ENCODE results near the gene PHF21B.

PHF21B gene

DNA sequence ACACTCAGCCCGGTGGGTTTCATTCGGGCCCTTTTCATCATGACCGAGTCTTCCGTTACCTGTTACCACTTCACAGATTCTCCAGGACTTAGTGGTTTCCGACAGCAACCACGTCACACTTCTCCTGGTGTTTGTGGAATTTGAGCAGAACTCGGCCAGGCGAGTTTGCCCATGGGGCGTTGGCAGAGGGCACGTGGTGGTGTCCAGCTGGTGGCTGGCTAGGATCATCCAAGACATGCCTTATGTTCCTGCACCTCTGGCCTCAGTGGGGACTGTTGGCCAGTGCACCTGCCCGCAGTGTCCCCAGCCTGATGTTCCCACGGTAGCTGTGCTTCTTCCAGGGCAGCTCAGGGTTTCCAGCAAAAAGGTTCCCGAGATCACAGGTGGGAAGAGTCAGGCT is 170.1 kb downstream of the PHF21B start:
- CTCF ChIA-PET = interaction anchor here (1.0 kb wide), 1 partner anchor 10 kb away, joined by 3 read pairs; no protein-coding TSS in a partner anchor
- POLR2A ChIA-PET = no interaction called here
- no peak for DNase-seq (ENCODE audit: extremely low spot score)
- TF ChIP-seq ELF4 (IDR thresholded peaks at IDR 0.05) = no peak
- no peak for TF ChIP-seq HDGF (IDR thresholded peaks at IDR 0.05; ENCODE audit: borderline replicate concordance)
- no peak for TF ChIP-seq FOXM1 (IDR thresholded peaks at IDR 0.05; ENCODE audit: borderline replicate concordance)
- no peak for TF ChIP-seq TARDBP (IDR thresholded peaks at IDR 0.05)
- TF ChIP-seq SP1 (IDR thresholded peaks at IDR 0.05) = no peak

DNA sequence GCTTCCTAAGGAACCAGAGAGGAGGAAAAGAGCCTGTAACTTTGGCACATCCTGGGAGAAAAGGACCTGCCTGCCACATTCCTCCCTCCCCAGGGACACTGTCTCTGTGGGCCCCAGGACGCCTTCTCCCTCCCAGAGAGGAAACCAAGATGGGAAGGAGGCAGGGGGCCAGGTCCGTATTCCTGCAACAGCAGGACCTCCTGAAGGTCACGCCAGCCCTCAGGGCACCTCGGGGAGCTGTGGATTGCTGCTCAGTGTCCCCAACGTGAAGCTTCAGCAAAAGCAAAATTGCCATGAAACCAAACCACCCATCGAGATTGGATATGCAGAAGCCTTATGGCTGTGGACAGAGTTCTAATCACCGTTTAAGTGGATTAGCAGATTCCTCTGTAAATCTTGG is 170.7 kb downstream of the PHF21B start:
- POLR2A ChIA-PET = no interaction called here
- CTCF ChIA-PET = no interaction called here
- TF ChIP-seq SP1 (IDR thresholded peaks at IDR 0.05) = no peak
- no peak for TF ChIP-seq HDGF (IDR thresholded peaks at IDR 0.05; ENCODE audit: borderline replicate concordance)
- no peak for TF ChIP-seq ARNT (IDR thresholded peaks at IDR 0.05)
- no peak for TF ChIP-seq LEF1 (IDR thresholded peaks at IDR 0.05; ENCODE audit: borderline replicate concordance)
- no peak for TF ChIP-seq L3MBTL2 (conservative IDR thresholded peaks at IDR 0.05)
- no peak for TF ChIP-seq TARDBP (IDR thresholded peaks at IDR 0.05)
- no peak for TF ChIP-seq BHLHE40 (IDR thresholded peaks at IDR 0.05; ENCODE audit: borderline replicate concordance)
- TF ChIP-seq FOXM1 (IDR thresholded peaks at IDR 0.05; ENCODE audit: borderline replicate concordance) = no peak
- no peak for TF ChIP-seq FOXA1 (IDR thresholded peaks at IDR 0.05)
- DNase-seq (ENCODE audit: extremely low spot score) = no peak

DNA sequence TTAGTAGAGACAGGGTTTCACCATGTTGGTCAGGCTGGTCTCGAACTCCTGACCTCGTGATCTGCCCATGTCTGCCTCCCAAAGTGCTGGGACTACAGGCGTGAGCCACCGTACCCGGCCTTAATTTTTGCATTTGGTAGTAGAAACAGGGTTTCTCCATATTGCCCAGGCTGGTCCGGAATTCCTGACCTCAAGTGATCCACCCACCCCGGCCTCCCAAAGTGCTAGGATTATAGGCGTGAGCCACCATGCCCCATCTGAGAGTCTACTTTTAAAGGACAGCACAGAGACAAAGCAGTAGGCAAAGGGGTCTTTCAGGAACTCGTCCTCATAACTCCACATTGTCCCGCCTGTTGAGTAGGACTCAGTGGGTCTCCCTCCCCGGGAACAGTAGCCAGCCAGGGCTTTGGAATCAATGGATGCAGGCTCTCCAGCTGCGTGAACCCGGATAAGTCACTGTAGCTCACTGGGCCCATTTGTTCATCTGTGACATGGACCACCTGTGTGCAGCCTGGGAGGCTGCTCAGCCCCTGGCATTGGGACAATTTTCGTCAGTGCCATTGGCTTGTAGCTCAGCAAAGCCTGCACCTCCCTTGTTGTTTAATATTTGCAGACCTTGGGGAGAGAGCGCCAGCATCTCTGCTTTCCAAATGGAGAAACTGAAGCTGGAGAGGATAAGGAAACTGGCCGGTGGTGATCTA is 171.3 kb downstream of the PHF21B start:
- DNase-seq (ENCODE audit: extremely low spot score) = no peak
- POLR2A ChIA-PET = no interaction called here
- CTCF ChIA-PET = no interaction called here
- TF ChIP-seq FOXK2 (IDR thresholded peaks at IDR 0.05) (no peak), L3MBTL2 (conservative IDR thresholded peaks at IDR 0.05) (no peak), ARNT (IDR thresholded peaks at IDR 0.05) (no peak), ZNF384 (IDR thresholded peaks at IDR 0.05) (no peak), SUZ12 (IDR thresholded peaks at IDR 0.05) (no peak), TARDBP (IDR thresholded peaks at IDR 0.05) (no peak), FOXA1 (IDR thresholded peaks at IDR 0.05) (no peak), SP1 (IDR thresholded peaks at IDR 0.05) (no peak), HDGF (IDR thresholded peaks at IDR 0.05; ENCODE audit: borderline replicate concordance) (no peak), FOXM1 (IDR thresholded peaks at IDR 0.05; ENCODE audit: borderline replicate concordance) (no peak), LEF1 (IDR thresholded peaks at IDR 0.05; ENCODE audit: borderline replicate concordance) (no peak), CTBP1 (IDR thresholded peaks at IDR 0.05; ENCODE audit: borderline replicate concordance) (no peak), BHLHE40 (IDR thresholded peaks at IDR 0.05; ENCODE audit: borderline replicate concordance) (no peak)
- TF ChIP-seq, protein P1, sequence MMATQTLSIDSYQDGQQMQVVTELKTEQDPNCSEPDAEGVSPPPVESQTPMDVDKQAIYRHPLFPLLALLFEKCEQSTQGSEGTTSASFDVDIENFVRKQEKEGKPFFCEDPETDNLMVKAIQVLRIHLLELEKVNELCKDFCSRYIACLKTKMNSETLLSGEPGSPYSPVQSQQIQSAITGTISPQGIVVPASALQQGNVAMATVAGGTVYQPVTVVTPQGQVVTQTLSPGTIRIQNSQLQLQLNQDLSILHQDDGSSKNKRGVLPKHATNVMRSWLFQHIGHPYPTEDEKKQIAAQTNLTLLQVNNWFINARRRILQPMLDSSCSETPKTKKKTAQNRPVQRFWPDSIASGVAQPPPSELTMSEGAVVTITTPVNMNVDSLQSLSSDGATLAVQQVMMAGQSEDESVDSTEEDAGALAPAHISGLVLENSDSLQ (IDR thresholded peaks at IDR 0.05) = no peak

DNA sequence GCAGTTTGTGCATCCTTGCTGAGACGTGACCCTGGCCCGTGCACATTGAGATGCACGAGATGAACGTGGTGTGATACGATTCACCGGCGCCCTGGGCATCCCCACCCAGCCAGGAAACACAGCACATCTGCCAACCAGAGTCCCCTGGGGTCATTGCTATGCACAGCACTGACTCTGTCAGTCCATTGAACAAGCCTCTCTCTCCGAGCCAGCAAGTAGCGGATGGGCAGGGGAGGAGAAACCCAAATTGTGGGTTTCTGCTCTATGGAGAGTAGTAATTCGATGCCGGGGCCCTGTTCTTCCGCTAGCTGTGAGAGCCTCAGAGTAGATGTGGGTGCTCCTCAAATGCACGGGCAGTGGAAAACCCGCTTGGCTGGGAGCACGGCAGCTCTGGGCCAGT is 172.3 kb downstream of the PHF21B start:
- no peak for DNase-seq (ENCODE audit: extremely low spot score)
- CTCF ChIA-PET = no interaction called here
- TF ChIP-seq ARNT (IDR thresholded peaks at IDR 0.05) = no peak
- TF ChIP-seq LEF1 (IDR thresholded peaks at IDR 0.05; ENCODE audit: borderline replicate concordance) = no peak
- no peak for TF ChIP-seq BHLHE40 (IDR thresholded peaks at IDR 0.05; ENCODE audit: borderline replicate concordance)
- TF ChIP-seq FOXM1 (IDR thresholded peaks at IDR 0.05; ENCODE audit: borderline replicate concordance) = no peak
- no peak for TF ChIP-seq CTBP1 (IDR thresholded peaks at IDR 0.05; ENCODE audit: borderline replicate concordance)
- POLR2A ChIA-PET = no interaction called here

DNA sequence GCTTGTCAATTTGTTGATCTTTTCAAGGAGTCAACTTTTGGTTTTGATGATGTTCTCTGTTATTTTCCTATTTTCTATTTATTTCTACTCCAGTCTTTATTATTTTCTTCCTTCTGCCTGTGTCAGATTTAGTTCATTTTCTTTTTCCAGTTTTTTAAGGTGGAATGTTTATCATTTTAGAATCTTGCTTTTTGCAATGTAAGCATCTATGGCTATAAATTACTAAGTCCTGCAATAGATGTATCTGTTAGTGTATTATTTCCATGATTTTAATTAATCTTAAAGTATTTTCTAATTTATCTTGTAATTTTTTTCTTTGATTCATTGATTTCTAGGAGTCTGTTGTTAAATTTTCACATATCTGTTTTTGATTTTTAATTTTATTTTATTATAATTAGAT is 175.7 kb downstream of the PHF21B start:
- POLR2A ChIA-PET = no interaction called here
- CTCF ChIA-PET = no interaction called here
- TF ChIP-seq ARNT (IDR thresholded peaks at IDR 0.05) (no peak), FOXM1 (IDR thresholded peaks at IDR 0.05; ENCODE audit: borderline replicate concordance) (no peak), BHLHE40 (IDR thresholded peaks at IDR 0.05; ENCODE audit: borderline replicate concordance) (no peak), SUZ12 (IDR thresholded peaks at IDR 0.05) (no peak), SP1 (IDR thresholded peaks at IDR 0.05) (no peak), FOXA1 (IDR thresholded peaks at IDR 0.05) (no peak), ELF4 (IDR thresholded peaks at IDR 0.05) (no peak), LEF1 (IDR thresholded peaks at IDR 0.05; ENCODE audit: borderline replicate concordance) (no peak), ZNF384 (IDR thresholded peaks at IDR 0.05) (no peak), NFRKB (IDR thresholded peaks at IDR 0.05) (no peak), HDGF (IDR thresholded peaks at IDR 0.05; ENCODE audit: borderline replicate concordance) (no peak), FOXK2 (IDR thresholded peaks at IDR 0.05) (no peak), L3MBTL2 (conservative IDR thresholded peaks at IDR 0.05) (no peak), CTBP1 (IDR thresholded peaks at IDR 0.05; ENCODE audit: borderline replicate concordance) (no peak), TARDBP (IDR thresholded peaks at IDR 0.05) (no peak)
- TF ChIP-seq, protein P1 (IDR thresholded peaks at IDR 0.05) = no peak
- no peak for DNase-seq (ENCODE audit: extremely low spot score)

DNA sequence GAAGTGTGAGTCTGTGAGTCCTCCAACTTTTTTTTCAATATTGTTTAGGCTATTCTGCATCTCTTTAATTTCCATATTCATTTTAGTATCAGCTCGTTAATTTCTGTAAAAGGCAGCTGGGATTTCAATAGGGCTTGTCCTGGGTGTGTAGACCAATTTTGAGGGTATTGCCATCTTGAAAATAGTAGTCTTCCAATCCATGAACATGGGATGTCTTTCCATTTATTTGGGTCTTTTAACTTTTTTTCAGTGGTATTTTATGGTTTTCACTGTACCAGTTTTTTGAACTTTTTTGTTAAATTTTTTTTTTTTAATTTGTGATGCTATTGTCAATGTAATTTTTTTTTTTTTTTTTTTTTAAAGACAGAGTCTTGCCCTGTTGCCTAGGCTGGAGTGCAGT is 177.9 kb downstream of the PHF21B start:
- DNase-seq (ENCODE audit: extremely low spot score) = no peak
- POLR2A ChIA-PET = no interaction called here
- TF ChIP-seq FOXM1 (IDR thresholded peaks at IDR 0.05; ENCODE audit: borderline replicate concordance) (no peak), FOXA1 (IDR thresholded peaks at IDR 0.05) (no peak), TARDBP (IDR thresholded peaks at IDR 0.05) (no peak), ZNF384 (IDR thresholded peaks at IDR 0.05) (no peak), L3MBTL2 (conservative IDR thresholded peaks at IDR 0.05) (no peak), HDGF (IDR thresholded peaks at IDR 0.05; ENCODE audit: borderline replicate concordance) (no peak), SUZ12 (IDR thresholded peaks at IDR 0.05) (no peak), CTBP1 (IDR thresholded peaks at IDR 0.05; ENCODE audit: borderline replicate concordance) (no peak), FOXK2 (IDR thresholded peaks at IDR 0.05) (no peak), ELF4 (IDR thresholded peaks at IDR 0.05) (no peak), NFRKB (IDR thresholded peaks at IDR 0.05) (no peak), BHLHE40 (IDR thresholded peaks at IDR 0.05; ENCODE audit: borderline replicate concordance) (no peak), LEF1 (IDR thresholded peaks at IDR 0.05; ENCODE audit: borderline replicate concordance) (no peak), ARNT (IDR thresholded peaks at IDR 0.05) (no peak), SP1 (IDR thresholded peaks at IDR 0.05) (no peak)
- TF ChIP-seq, protein P1 (IDR thresholded peaks at IDR 0.05) = no peak
- CTCF ChIA-PET = no interaction called here

All from HEK293T (cell line).